ENCODE data around the gene FHIT. TPM values are rescaled to one million over a fixed set of nuclear protein-coding genes. Genes with fewer than 3 reads are reported as not detected.

Gene FHIT
- total and polyA plus RNA-seq, 7 donors: 0.98 to 10.4 (median 4.0) TPM

DNA sequence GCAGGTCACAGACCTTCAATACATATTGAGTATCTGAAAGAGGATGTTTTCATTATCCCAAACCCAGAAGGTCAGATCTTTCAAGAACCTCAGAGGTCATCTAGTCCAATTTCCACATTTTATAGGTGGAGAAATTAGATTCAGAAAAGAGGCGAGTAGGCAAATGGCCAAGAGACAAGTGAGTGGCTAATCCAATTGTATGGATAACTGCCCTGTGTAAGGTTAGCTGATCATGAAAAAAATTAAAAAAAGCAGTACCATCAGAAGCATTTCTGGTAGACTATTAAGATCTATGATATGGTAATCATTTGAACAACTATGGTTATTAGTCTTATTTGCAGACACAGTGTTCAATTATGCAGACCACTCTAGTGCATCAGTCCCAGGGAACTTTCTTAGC is 1540.7 kb downstream of the FHIT start:
- Histone ChIP-seq H3K4me3 (no peak overlapping the region), H3K36me3 (ENCODE audit: insufficient read depth in 1 of 2, low read depth in 1 of 2) (no peaks in the 10 kb centered on the region), H3K27ac (no peak overlapping the region), H3K9me3 (no peaks in the 10 kb centered on the region), H3K4me1 (no peaks in the 10 kb centered on the region), H3K27me3 (ENCODE audit: insufficient read depth in 3 of 3, low read length in 2 of 3) (peaks cover 0 to 4% (median 0%) of the 10 kb centered on the region in 3 donors)
- DNase-seq: no peak
- TF ChIP-seq, protein P1, sequence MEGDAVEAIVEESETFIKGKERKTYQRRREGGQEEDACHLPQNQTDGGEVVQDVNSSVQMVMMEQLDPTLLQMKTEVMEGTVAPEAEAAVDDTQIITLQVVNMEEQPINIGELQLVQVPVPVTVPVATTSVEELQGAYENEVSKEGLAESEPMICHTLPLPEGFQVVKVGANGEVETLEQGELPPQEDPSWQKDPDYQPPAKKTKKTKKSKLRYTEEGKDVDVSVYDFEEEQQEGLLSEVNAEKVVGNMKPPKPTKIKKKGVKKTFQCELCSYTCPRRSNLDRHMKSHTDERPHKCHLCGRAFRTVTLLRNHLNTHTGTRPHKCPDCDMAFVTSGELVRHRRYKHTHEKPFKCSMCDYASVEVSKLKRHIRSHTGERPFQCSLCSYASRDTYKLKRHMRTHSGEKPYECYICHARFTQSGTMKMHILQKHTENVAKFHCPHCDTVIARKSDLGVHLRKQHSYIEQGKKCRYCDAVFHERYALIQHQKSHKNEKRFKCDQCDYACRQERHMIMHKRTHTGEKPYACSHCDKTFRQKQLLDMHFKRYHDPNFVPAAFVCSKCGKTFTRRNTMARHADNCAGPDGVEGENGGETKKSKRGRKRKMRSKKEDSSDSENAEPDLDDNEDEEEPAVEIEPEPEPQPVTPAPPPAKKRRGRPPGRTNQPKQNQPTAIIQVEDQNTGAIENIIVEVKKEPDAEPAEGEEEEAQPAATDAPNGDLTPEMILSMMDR (IDR thresholded peaks at IDR 0.05): no peak
- intact Hi-C loops (cut with DNase I): no loop called here
- ATAC-seq: no peak
- WGBS, 3 donors: 86 to 90% (median 88%) methylated on average over 1 of the region's 1 CpG

GRCh38 chr3:59709702-59710553 is 1541.3 kb downstream of the FHIT start:
- TF ChIP-seq, protein P1 (IDR thresholded peaks at IDR 0.05): no peak
- H3K36me3 ChIP-seq (ENCODE audit: insufficient read depth in 1 of 2, low read depth in 1 of 2): no peaks in the 10 kb centered on the region
- H3K4me3 ChIP-seq: no peak overlapping the region
- H3K27ac ChIP-seq: no peak overlapping the region
- peak; percentile 31 to 65 for DNase-seq
- 29 to 35% (median 29%) methylated on average over 5 of the region's 5 CpGs for WGBS, 3 donors
- peak in 1 of 4 donors; percentile 58 for ATAC-seq
- peaks cover 0 to 4% (median 0%) of the 10 kb centered on the region in 3 donors for H3K27me3 ChIP-seq (ENCODE audit: insufficient read depth in 3 of 3, low read length in 2 of 3)
- no peaks in the 10 kb centered on the region for H3K4me1 ChIP-seq
- H3K9me3 ChIP-seq: no peaks in the 10 kb centered on the region
- intact Hi-C loops (cut with DNase I): no loop called here

GRCh38 chr3:59708202-59708601 is 1543.0 kb downstream of the FHIT start:
- H3K4me1 ChIP-seq: no peaks in the 10 kb centered on the region
- 95 to 98% (median 98%) methylated on average over 3 of the region's 3 CpGs for WGBS, 3 donors

DNA sequence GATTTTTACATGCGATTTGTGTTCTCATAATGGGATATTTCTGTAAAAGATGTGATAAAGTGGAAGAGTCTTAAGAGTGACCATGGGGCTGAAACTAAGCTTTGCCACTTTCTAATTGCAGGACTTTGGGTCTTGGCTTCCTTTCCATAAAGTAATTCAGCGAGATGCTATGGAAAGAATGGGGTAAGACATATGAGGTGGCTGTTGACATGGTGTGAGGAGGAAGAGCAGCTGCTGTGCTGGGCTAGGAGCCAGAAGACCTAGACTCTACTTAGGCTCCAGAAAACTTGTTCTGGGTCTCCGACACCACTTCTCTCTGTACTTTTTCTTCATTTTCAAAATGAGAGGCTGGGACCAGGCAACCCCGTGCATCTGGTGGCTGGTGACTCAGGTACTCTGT is 1547.0 kb downstream of the FHIT start:
- 37 to 61% (median 41%) methylated on average over 4 of the region's 4 CpGs for WGBS, 3 donors
- Histone ChIP-seq H3K27ac (no peak overlapping the region), H3K36me3 (ENCODE audit: insufficient read depth in 1 of 2, low read depth in 1 of 2) (no peaks in the 10 kb centered on the region), H3K4me1 (no peaks in the 10 kb centered on the region), H3K9me3 (no peaks in the 10 kb centered on the region), H3K4me3 (no peak overlapping the region), H3K27me3 (ENCODE audit: insufficient read depth in 3 of 3, low read length in 2 of 3) (no peaks in the 10 kb centered on the region)
- TF ChIP-seq, protein P1 (IDR thresholded peaks at IDR 0.05): no peak
- intact Hi-C loops (cut with DNase I): no loop called here
- DNase-seq (no peak), ATAC-seq (no peak)

More at GRCh38 chr3:59708202-59708601, 1543.0 kb downstream of the FHIT start:
- Histone ChIP-seq H3K27ac (no peak overlapping the region), H3K9me3 (no peaks in the 10 kb centered on the region), H3K4me3 (no peak overlapping the region), H3K27me3 (ENCODE audit: insufficient read depth in 3 of 3, low read length in 2 of 3) (no peaks in the 10 kb centered on the region), H3K36me3 (ENCODE audit: insufficient read depth in 1 of 2, low read depth in 1 of 2) (no peaks in the 10 kb centered on the region)
- TF ChIP-seq, protein P1 (IDR thresholded peaks at IDR 0.05): no peak
- ATAC-seq (no peak), DNase-seq (no peak)
- intact Hi-C loops (cut with DNase I): no loop called here

All from psoas muscle (tissue), 8 donors.